ENCODE measurements around the gene OFD1. TPM values are rescaled to one million over a fixed set of nuclear protein-coding genes. Genes with fewer than 3 reads are reported as not detected.
A peak's percentile ranks its signal among the peaks of the same experiment; 100 is the strongest.

The OFD1 gene
- total and polyA plus RNA-seq, 2 of the 8 experiments (the other 6 are each of a cell fraction or from before 2014, with no cell fraction given): 8.0 to 23.4 TPM

GRCh38 chrX:13761606-13762414, 27.3 kb downstream of the OFD1 start (continued):
- TF ChIP-seq, protein P1, sequence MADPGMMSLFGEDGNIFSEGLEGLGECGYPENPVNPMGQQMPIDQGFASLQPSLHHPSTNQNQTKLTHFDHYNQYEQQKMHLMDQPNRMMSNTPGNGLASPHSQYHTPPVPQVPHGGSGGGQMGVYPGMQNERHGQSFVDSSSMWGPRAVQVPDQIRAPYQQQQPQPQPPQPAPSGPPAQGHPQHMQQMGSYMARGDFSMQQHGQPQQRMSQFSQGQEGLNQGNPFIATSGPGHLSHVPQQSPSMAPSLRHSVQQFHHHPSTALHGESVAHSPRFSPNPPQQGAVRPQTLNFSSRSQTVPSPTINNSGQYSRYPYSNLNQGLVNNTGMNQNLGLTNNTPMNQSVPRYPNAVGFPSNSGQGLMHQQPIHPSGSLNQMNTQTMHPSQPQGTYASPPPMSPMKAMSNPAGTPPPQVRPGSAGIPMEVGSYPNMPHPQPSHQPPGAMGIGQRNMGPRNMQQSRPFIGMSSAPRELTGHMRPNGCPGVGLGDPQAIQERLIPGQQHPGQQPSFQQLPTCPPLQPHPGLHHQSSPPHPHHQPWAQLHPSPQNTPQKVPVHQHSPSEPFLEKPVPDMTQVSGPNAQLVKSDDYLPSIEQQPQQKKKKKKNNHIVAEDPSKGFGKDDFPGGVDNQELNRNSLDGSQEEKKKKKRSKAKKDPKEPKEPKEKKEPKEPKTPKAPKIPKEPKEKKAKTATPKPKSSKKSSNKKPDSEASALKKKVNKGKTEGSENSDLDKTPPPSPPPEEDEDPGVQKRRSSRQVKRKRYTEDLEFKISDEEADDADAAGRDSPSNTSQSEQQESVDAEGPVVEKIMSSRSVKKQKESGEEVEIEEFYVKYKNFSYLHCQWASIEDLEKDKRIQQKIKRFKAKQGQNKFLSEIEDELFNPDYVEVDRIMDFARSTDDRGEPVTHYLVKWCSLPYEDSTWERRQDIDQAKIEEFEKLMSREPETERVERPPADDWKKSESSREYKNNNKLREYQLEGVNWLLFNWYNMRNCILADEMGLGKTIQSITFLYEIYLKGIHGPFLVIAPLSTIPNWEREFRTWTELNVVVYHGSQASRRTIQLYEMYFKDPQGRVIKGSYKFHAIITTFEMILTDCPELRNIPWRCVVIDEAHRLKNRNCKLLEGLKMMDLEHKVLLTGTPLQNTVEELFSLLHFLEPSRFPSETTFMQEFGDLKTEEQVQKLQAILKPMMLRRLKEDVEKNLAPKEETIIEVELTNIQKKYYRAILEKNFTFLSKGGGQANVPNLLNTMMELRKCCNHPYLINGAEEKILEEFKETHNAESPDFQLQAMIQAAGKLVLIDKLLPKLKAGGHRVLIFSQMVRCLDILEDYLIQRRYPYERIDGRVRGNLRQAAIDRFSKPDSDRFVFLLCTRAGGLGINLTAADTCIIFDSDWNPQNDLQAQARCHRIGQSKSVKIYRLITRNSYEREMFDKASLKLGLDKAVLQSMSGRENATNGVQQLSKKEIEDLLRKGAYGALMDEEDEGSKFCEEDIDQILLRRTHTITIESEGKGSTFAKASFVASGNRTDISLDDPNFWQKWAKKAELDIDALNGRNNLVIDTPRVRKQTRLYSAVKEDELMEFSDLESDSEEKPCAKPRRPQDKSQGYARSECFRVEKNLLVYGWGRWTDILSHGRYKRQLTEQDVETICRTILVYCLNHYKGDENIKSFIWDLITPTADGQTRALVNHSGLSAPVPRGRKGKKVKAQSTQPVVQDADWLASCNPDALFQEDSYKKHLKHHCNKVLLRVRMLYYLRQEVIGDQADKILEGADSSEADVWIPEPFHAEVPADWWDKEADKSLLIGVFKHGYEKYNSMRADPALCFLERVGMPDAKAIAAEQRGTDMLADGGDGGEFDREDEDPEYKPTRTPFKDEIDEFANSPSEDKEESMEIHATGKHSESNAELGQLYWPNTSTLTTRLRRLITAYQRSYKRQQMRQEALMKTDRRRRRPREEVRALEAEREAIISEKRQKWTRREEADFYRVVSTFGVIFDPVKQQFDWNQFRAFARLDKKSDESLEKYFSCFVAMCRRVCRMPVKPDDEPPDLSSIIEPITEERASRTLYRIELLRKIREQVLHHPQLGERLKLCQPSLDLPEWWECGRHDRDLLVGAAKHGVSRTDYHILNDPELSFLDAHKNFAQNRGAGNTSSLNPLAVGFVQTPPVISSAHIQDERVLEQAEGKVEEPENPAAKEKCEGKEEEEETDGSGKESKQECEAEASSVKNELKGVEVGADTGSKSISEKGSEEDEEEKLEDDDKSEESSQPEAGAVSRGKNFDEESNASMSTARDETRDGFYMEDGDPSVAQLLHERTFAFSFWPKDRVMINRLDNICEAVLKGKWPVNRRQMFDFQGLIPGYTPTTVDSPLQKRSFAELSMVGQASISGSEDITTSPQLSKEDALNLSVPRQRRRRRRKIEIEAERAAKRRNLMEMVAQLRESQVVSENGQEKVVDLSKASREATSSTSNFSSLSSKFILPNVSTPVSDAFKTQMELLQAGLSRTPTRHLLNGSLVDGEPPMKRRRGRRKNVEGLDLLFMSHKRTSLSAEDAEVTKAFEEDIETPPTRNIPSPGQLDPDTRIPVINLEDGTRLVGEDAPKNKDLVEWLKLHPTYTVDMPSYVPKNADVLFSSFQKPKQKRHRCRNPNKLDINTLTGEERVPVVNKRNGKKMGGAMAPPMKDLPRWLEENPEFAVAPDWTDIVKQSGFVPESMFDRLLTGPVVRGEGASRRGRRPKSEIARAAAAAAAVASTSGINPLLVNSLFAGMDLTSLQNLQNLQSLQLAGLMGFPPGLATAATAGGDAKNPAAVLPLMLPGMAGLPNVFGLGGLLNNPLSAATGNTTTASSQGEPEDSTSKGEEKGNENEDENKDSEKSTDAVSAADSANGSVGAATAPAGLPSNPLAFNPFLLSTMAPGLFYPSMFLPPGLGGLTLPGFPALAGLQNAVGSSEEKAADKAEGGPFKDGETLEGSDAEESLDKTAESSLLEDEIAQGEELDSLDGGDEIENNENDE (IDR thresholded peaks at IDR 0.05; ENCODE audit: insufficient replicate concordance, low read length): peak; percentile 68
- no peak for TF ChIP-seq RFX5 (IDR thresholded peaks at IDR 0.05; ENCODE audit: borderline replicate concordance, low read depth, low read length)
- no peak for TF ChIP-seq CHD1 (IDR thresholded peaks at IDR 0.05; ENCODE audit: low read depth, low read length)
- TF ChIP-seq BACH1 (IDR thresholded peaks at IDR 0.05; ENCODE audit: low read length): no peak
- TF ChIP-seq RAD21 (IDR thresholded peaks at IDR 0.05 in 1 of 2, conservative IDR thresholded peaks at IDR 0.05 in 1 of 2; ENCODE audit: low read depth in 2 of 2, low read length in 2 of 2): peak in 1 of 2 experiments; percentile 15; a peak in 1 of 4 replicates

Data from H1 (cell line).